Stimulated activated CD8-positive, alpha-beta memory T cell treated with anti-CD3 and anti-CD28 coated beads, Interleukin-12 subunit alpha, Interleukin-12 subunit beta, amount 100 ng/mL, for 24 hours (primary cell): ENCODE measurements around the gene PAQR5.
"Not testable (repeated sequence)": the region's sequence is repeated elsewhere in the genome, so short reads cannot be mapped to it uniquely, and the experiment has no call there.

Experiments
- DNase-seq: peaks from one replicate; pipeline ENCODE4 v3.0.0-alpha.2; 2020; ENCODE audit errors: extremely low read depth

Gene PAQR5

DNA sequence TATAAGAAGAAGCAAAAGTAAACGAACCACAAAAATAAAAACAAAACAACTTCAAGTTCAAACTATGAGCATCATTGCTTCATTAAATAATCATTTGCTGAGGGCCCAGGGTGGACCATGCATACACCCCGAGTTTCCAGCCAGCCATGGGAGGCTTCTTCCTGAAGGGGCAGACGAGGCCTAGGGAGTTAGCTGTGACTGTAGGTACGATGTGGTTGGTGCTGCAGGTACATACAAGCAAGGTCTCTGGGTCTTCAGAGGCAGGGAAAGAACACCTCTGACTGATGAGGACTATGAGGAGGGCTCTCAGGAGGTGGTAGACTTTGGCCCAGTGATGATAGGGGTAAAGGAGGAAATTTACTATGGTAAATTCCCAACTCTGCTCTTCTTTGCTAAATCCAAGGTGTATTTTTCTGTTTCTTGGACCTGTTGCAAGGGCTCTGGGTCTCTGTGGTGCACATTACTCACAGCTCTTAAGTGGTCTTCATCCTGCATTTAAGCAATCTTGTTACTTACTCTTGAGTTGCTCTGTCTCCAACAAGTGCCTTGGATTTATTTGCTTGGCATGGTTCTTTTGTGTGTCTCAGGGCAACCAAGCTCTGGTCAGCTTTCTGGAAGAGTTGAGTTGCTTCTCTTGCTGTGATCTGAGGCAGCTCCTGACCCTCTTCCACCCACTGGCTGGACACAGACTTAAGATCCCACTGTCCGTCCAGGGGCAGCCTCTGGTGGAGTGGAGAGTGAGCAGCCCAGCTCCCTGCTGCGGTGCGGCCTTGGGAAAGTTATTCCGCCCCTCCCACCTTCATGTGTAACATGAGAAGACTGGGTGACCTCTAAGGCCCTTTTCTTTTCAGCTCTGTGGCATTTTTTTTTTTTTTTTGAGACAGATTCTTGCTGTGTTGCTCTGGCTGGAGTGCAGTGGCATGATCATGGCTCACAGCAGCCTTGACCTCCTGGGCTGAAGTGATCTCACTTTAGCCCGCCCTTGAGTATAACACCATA, 59.4 kb downstream of the PAQR5 start:
- DNase-seq, result no peak

DNA sequence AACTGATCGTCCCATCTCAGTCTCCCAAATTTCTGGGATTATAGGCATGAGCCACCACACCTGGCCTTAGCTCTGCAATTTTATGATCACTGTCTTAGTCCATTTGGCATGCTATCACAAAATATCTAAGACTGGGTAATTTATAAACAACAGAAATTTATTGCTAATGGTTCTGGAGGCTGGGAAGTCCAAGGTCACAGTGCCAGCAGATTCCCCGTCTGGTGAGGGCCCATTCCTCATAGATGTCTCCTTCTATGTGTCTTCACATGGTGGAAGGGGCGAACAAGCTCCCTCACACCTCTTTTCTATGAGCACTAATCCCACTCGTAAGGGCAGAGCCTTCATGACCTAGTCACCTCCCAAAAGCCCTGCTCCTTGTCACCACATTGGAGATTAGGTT, 60.1 kb downstream of the PAQR5 start:
- DNase-seq, result no peak

DNA sequence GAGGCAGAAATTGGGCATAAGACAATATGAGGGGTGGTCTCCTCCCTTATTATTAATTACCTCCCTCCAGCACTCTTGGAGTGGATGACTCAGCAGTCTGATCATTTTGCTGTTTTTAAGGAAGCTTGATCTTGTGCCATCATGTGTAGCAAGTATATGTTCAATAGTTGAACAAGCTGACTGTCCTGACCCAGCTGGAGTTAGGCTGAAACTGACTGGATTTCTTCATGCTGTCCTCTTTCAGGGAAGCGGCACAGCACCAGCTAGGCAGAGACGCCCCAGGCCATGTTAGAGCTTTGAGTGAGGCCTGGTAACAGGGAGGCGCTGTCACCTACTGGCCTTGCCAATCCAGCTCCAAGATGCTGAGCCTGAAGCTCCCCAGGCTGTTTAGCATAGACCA, 61.0 kb downstream of the PAQR5 start:
- DNase-seq, result no peak

- no peak for DNase-seq
Observed at GRCh38 chr15:69360642-69361041, 61.9 kb downstream of the PAQR5 start.

- no peak for DNase-seq
Observed at GRCh38 chr15:69367236-69367635, 68.5 kb downstream of the PAQR5 start.

- DNase-seq, result no peak
Observed at GRCh38 chr15:69369631-69370030, 70.9 kb downstream of the PAQR5 start.

GRCh38 chr15:69373406-69373805, 74.7 kb downstream of the PAQR5 start:
- no peak for DNase-seq

- DNase-seq, result no peak
Observed at GRCh38 chr15:69375151-69375790, 76.6 kb downstream of the PAQR5 start.

- DNase-seq, result no peak
Observed at GRCh38 chr15:69377216-69377970, 78.7 kb downstream of the PAQR5 start.

DNA sequence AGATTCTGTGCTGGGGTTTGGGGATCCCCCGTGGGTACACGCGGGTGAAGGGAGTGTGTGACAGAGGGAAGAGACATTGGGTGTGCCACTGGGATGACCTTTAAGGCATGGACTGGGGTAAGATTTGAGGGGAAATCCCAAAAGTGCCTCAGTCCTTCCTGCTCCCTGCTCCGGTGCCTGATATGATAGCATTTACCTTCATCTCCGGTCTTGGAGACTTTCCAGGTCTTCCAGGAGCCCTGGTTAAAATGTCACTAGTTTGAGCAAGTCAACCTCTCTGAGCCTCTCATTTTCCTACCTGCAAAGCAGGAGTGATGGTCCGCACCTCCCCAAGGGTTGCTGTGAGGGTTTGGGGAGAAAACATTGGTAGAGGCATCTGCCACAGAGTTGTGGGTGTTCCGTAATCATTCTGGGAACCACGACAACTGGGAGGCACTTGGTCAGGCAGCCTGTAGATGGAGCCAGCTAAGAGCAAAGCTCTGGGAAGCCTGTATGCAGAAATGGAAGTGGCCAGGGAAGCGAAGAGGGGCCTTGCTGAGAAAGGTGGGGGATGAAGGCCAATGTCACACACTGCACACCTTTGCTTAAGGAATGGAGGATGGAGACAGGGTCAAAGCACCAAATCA, 81.5 kb downstream of the PAQR5 start:
- DNase-seq, result no peak

DNA sequence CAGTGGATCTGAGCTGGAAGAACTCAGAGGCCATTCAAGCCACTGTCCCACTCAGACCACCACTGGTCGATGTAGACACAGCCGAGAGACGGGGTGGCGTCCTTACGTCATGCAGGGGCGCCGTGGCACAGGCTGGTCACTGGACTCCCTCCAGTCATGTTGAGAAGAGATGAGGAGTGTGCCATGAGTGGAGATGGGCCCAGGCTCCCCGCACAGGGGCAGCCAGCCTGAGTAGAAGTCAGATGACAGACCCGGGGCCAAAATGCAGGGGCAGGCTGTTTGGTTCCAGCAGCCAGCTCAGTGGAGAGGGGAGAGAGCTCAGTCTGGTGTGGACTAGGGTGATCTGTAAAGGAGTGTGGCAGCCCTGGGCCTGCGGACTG, 82.0 kb downstream of the PAQR5 start:
- no peak for DNase-seq

- not testable (repeated sequence) for DNase-seq
Observed at GRCh38 chr15:69382176-69382575, 83.5 kb downstream of the PAQR5 start.

DNA sequence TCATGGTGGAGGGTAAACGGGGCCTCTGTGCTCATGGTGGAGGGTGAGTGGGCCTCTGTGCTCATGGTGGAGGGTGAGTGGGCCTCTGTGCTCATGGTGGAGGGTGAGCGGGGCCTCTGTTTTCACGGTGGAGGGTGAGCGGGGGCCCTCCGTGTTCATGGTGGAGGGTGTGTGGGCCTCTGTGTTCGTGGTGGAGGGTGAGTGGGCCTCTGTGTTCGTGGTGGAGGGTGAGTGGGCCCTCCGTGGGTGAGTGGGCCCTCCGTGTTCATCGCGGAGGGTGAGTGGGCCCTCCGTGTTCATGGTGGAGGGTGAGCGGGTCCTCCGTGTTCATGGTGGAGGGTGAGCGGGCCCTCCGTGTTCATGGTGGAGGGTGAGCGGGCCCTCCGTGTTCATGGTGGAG, 85.4 kb downstream of the PAQR5 start:
- not testable (repeated sequence) for DNase-seq

GRCh38 chr15:69384626-69385598, 86.2 kb downstream of the PAQR5 start:
- DNase-seq, result no peak

DNA sequence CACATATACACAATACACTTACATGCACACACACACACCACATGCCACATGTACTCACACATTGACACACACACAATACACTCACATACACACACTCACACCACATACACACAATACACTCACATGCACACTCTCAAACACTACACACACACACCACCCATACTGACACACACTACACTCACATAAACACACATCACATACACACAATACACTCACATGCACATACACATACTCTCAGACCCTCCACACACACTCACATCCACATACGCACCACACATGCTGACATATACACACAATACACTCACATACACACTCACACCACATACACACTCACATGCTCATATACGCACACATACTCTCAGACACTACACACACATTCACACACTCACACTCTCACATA, 87.1 kb downstream of the PAQR5 start:
- no peak for DNase-seq

GRCh38 chr15:69386284-69386683, 87.6 kb downstream of the PAQR5 start:
- DNase-seq, result no peak

- DNase-seq, result no peak
Observed at GRCh38 chr15:69388260-69388705, 89.6 kb downstream of the PAQR5 start.

- no peak for DNase-seq
Observed at GRCh38 chr15:69389426-69389825, 90.7 kb downstream of the PAQR5 start.

- no peak for DNase-seq
Observed at GRCh38 chr15:69390575-69390974, 91.9 kb downstream of the PAQR5 start.

- no peak for DNase-seq
Observed at GRCh38 chr15:69391046-69391757, 92.5 kb downstream of the PAQR5 start.
